B cell (primary cell): ENCODE measurements around the gene FOXN3.

Experiments used
- EZH2 ChIP-seq: IDR thresholded peaks from 2 replicates; pipeline ENCODE4 v1.6.1; 2012; ENCODE audit warnings: borderline replicate concordance, low read depth, mild to moderate bottlenecking, moderate library complexity, low read length; ENCODE audit not compliant: insufficient read depth, poor library complexity, severe bottlenecking
- TF ChIP-seq, protein P1 (sequence below): fragments of 200-600 bp; IDR thresholded peaks from one replicate; pipeline ENCODE4 v1.8.0; 2022; ENCODE audit warnings: antibody characterized with exemption, mild to moderate bottlenecking

DNA sequence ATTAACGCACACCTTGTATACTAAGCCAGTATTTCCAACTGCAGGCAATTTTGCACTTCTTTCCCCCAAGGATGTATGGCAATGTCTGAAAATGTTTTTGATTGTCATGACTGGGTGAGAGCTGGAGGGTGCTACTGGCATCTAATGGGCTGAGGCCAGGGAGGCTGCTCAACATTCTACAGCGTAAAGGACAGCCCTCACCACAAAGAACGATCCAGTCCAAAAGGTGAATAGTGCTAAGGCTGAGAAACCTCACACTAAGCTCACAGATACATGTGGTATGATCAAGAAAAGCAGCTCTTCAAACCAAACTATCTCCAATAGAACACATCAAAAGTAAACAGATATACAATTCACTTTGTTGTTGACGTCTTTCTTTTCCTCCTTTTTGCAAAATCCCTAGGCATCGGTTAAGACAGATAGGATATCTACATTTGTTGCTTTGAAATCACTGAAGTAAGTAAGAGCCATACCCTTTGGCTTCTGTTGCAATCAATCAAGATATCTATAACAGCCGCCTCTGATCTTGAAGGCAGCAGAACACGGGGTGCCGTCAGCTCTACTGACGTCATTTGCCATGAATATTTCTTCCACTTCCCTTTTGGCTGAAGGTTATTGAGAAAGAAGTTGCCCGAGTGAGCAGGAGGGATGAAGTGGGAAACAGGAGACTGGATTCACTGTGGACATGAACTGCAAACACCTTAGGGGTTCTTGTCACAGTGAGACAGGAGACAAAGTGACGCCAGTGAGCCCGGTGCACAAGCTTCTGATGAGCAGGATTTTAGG, 218.3 kb downstream of the FOXN3 start:
- TF ChIP-seq, protein P1, sequence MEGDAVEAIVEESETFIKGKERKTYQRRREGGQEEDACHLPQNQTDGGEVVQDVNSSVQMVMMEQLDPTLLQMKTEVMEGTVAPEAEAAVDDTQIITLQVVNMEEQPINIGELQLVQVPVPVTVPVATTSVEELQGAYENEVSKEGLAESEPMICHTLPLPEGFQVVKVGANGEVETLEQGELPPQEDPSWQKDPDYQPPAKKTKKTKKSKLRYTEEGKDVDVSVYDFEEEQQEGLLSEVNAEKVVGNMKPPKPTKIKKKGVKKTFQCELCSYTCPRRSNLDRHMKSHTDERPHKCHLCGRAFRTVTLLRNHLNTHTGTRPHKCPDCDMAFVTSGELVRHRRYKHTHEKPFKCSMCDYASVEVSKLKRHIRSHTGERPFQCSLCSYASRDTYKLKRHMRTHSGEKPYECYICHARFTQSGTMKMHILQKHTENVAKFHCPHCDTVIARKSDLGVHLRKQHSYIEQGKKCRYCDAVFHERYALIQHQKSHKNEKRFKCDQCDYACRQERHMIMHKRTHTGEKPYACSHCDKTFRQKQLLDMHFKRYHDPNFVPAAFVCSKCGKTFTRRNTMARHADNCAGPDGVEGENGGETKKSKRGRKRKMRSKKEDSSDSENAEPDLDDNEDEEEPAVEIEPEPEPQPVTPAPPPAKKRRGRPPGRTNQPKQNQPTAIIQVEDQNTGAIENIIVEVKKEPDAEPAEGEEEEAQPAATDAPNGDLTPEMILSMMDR, result no peak
- no peak for TF ChIP-seq EZH2
